ENCODE data around the gene ATXN10.

The ATXN10 gene

DNA sequence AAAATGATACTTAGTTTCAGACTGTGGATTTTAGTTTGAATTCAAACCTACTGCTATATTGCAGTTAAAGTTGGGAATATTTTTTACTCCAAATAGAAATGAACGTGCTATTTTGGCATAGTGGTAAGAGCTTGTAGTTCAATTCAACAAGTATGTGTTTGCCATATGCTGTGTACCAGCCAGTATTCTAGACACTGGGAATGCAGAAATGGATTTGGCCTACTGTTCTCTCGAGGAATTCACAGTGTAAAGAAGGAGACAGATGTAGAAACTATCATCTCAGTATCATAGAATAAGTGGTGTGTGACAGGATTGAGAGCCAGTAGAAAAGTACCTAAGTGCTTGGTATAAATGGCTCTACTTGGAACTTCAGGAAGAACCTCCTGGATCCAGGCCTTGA lies 80.4 kb downstream of the ATXN10 start:
- no peak overlapping the region for H3K9ac ChIP-seq (ENCODE audit: low read length)
- no peaks in the 10 kb centered on the region for H3K27me3 ChIP-seq (ENCODE audit: control insufficient read depth in 1 of 2, insufficient read depth in 2 of 2, low read length in 2 of 2)
- peaks cover 11% of the 10 kb centered on the region for H3K4me1 ChIP-seq (ENCODE audit: insufficient read depth, low read length)
- peaks cover 4% of the 10 kb centered on the region for H3K36me3 ChIP-seq (ENCODE audit: insufficient read depth, low read length)
- H3K4me3 ChIP-seq (ENCODE audit: low read depth in 1 of 2, low read length in 2 of 2): no peak overlapping the region
- no peak overlapping the region for H3K27ac ChIP-seq (ENCODE audit: low read depth, low read length)
- no peaks in the 10 kb centered on the region for H3K9me3 ChIP-seq (ENCODE audit: low read length)

GRCh38 chr22:45754822-45755221 lies 83.2 kb downstream of the ATXN10 start:
- H3K9me3 ChIP-seq (ENCODE audit: low read length): no peaks in the 10 kb centered on the region
- no peaks in the 10 kb centered on the region for H3K27me3 ChIP-seq (ENCODE audit: control insufficient read depth in 1 of 2, insufficient read depth in 2 of 2, low read length in 2 of 2)
- H3K36me3 ChIP-seq (ENCODE audit: insufficient read depth, low read length): no peaks in the 10 kb centered on the region
- no peak overlapping the region for H3K9ac ChIP-seq (ENCODE audit: low read length)
- H3K27ac ChIP-seq (ENCODE audit: low read depth, low read length): no peak overlapping the region
- peaks cover 30% of the 10 kb centered on the region for H3K4me1 ChIP-seq (ENCODE audit: insufficient read depth, low read length)
- H3K4me3 ChIP-seq (ENCODE audit: low read depth in 1 of 2, low read length in 2 of 2): no peak overlapping the region

GRCh38 chr22:45756558-45756957 lies 84.9 kb downstream of the ATXN10 start:
- Histone ChIP-seq H3K9ac (ENCODE audit: low read length) (no peak overlapping the region), H3K9me3 (ENCODE audit: low read length) (no peaks in the 10 kb centered on the region), H3K4me1 (ENCODE audit: insufficient read depth, low read length) (peaks cover 30% of the 10 kb centered on the region), H3K4me3 (ENCODE audit: low read depth in 1 of 2, low read length in 2 of 2) (peak overlapping the region in 1 of 2 donors; percentile 17), H3K27me3 (ENCODE audit: control insufficient read depth in 1 of 2, insufficient read depth in 2 of 2, low read length in 2 of 2) (no peaks in the 10 kb centered on the region), H3K27ac (ENCODE audit: low read depth, low read length) (peak overlapping the region; percentile 54), H3K36me3 (ENCODE audit: insufficient read depth, low read length) (no peaks in the 10 kb centered on the region)

DNA sequence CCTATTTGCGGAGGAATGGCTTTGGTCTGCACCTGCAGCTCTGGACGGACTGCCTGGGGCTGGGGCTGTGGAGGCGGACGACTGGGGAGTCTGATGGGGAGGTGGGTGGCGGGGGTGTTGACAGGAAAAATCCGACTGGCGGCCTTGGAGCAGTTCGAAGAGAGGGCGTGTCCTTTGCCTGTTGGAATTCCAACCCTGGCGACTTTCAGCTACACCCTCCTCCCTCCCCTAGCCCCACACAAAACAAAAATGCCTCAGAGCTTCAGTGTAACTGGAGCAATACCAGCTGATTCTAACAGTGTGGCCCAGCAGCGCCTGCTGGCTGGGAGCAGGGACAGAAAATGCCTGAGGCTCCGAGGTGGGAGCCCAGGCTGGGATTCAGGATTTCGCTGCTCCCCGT lies 85.4 kb downstream of the ATXN10 start:
- H3K9me3 ChIP-seq (ENCODE audit: low read length): no peaks in the 10 kb centered on the region
- no peak overlapping the region for H3K9ac ChIP-seq (ENCODE audit: low read length)
- no peaks in the 10 kb centered on the region for H3K36me3 ChIP-seq (ENCODE audit: insufficient read depth, low read length)
- H3K4me3 ChIP-seq (ENCODE audit: low read depth in 1 of 2, low read length in 2 of 2): peak overlapping the region in 1 of 2 donors; percentile 17
- peaks cover 34% of the 10 kb centered on the region for H3K4me1 ChIP-seq (ENCODE audit: insufficient read depth, low read length)
- H3K27ac ChIP-seq (ENCODE audit: low read depth, low read length): peak overlapping the region; percentile 54
- H3K27me3 ChIP-seq (ENCODE audit: control insufficient read depth in 1 of 2, insufficient read depth in 2 of 2, low read length in 2 of 2): no peaks in the 10 kb centered on the region

DNA sequence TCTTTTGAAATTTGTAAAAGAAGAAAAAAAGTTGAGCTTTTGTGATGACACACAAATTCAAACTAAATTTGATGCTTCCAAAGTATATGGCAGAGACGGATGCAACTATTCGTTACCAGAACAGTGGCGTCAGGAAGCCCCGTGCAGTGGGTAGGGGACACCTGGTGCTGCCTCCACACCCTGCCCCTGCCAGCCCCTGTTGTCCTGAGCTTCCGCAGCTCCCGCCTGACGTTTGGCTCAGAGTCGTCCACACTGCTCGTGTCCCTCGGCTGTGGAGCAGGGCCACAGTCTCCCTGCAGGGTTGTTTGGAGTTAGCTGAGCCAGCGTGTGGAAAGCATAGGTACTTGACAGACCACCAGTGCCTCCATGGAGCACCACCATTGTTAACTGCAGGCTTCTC lies 86.3 kb downstream of the ATXN10 start:
- no peak overlapping the region for H3K4me3 ChIP-seq (ENCODE audit: low read depth in 1 of 2, low read length in 2 of 2)
- H3K36me3 ChIP-seq (ENCODE audit: insufficient read depth, low read length): no peaks in the 10 kb centered on the region
- H3K4me1 ChIP-seq (ENCODE audit: insufficient read depth, low read length): peaks cover 41% of the 10 kb centered on the region
- no peaks in the 10 kb centered on the region for H3K27me3 ChIP-seq (ENCODE audit: control insufficient read depth in 1 of 2, insufficient read depth in 2 of 2, low read length in 2 of 2)
- no peaks in the 10 kb centered on the region for H3K9me3 ChIP-seq (ENCODE audit: low read length)
- peak overlapping the region; percentile 31 for H3K27ac ChIP-seq (ENCODE audit: low read depth, low read length)
- no peak overlapping the region for H3K9ac ChIP-seq (ENCODE audit: low read length)

GRCh38 chr22:45758603-45759002 lies 87.0 kb downstream of the ATXN10 start:
- H3K4me1 ChIP-seq (ENCODE audit: insufficient read depth, low read length): peaks cover 48% of the 10 kb centered on the region
- H3K27ac ChIP-seq (ENCODE audit: low read depth, low read length): peak overlapping the region; percentile 31
- no peak overlapping the region for H3K4me3 ChIP-seq (ENCODE audit: low read depth in 1 of 2, low read length in 2 of 2)
- no peaks in the 10 kb centered on the region for H3K9me3 ChIP-seq (ENCODE audit: low read length)
- H3K9ac ChIP-seq (ENCODE audit: low read length): no peak overlapping the region
- H3K36me3 ChIP-seq (ENCODE audit: insufficient read depth, low read length): no peaks in the 10 kb centered on the region
- no peaks in the 10 kb centered on the region for H3K27me3 ChIP-seq (ENCODE audit: control insufficient read depth in 1 of 2, insufficient read depth in 2 of 2, low read length in 2 of 2)

GRCh38 chr22:45760682-45761081 lies 89.0 kb downstream of the ATXN10 start:
- no peak overlapping the region for H3K27ac ChIP-seq (ENCODE audit: low read depth, low read length)
- peaks cover 50% of the 10 kb centered on the region for H3K4me1 ChIP-seq (ENCODE audit: insufficient read depth, low read length)
- H3K36me3 ChIP-seq (ENCODE audit: insufficient read depth, low read length): no peaks in the 10 kb centered on the region
- H3K9me3 ChIP-seq (ENCODE audit: low read length): no peaks in the 10 kb centered on the region
- no peak overlapping the region for H3K9ac ChIP-seq (ENCODE audit: low read length)
- H3K4me3 ChIP-seq (ENCODE audit: low read depth in 1 of 2, low read length in 2 of 2): no peak overlapping the region
- no peaks in the 10 kb centered on the region for H3K27me3 ChIP-seq (ENCODE audit: control insufficient read depth in 1 of 2, insufficient read depth in 2 of 2, low read length in 2 of 2)

DNA sequence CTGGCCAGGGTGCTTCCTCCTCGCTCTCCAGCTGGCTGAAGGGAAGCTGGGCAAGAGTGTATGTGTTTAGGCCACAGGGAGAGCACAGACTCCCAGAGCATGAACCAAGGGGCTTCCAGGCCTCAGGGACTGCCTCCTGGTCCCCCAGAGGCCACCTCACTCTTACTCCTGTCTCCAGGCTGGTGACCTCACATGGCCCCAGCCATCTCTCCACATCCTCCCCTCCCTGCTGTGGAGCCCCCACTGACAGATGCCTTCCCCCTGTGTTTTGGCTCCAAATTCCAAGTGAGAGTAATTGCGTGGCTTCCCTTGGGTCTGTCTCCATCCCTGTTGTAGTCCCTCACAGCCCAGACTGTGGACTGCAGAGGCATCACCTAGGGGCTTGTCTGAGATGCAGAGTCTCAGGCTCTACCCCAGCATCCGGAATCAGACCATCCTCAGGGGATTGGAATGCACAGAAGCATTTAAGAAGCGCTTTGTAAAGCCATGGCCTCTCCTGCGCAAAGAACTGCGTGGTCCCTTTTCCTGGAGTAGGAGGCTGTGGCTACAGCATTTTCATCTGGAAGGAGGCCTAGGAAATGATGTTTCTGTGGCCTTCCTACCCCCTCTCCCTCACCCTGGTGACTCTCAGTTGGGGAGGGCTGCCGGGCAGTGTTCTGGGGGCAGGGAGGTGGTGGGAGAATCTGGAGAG lies 91.1 kb downstream of the ATXN10 start:
- H3K9me3 ChIP-seq (ENCODE audit: low read length): no peaks in the 10 kb centered on the region
- no peaks in the 10 kb centered on the region for H3K27me3 ChIP-seq (ENCODE audit: control insufficient read depth in 1 of 2, insufficient read depth in 2 of 2, low read length in 2 of 2)
- H3K27ac ChIP-seq (ENCODE audit: low read depth, low read length): no peak overlapping the region
- H3K9ac ChIP-seq (ENCODE audit: low read length): no peak overlapping the region
- no peaks in the 10 kb centered on the region for H3K36me3 ChIP-seq (ENCODE audit: insufficient read depth, low read length)
- H3K4me3 ChIP-seq (ENCODE audit: low read depth in 1 of 2, low read length in 2 of 2): no peak overlapping the region
- H3K4me1 ChIP-seq (ENCODE audit: insufficient read depth, low read length): peaks cover 34% of the 10 kb centered on the region

- Histone ChIP-seq H3K9ac (ENCODE audit: low read length) (no peak overlapping the region), H3K4me3 (ENCODE audit: low read depth in 1 of 2, low read length in 2 of 2) (no peak overlapping the region), H3K36me3 (ENCODE audit: insufficient read depth, low read length) (no peaks in the 10 kb centered on the region), H3K27ac (ENCODE audit: low read depth, low read length) (peak overlapping the region; percentile 39), H3K9me3 (ENCODE audit: low read length) (no peaks in the 10 kb centered on the region), H3K27me3 (ENCODE audit: control insufficient read depth in 1 of 2, insufficient read depth in 2 of 2, low read length in 2 of 2) (no peaks in the 10 kb centered on the region), H3K4me1 (ENCODE audit: insufficient read depth, low read length) (peaks cover 28% of the 10 kb centered on the region)
These were observed 91.6 kb downstream of the ATXN10 start for GRCh38 chr22:45763236-45763624.

GRCh38 chr22:45768490-45768889 lies 96.9 kb downstream of the ATXN10 start:
- Histone ChIP-seq H3K4me3 (ENCODE audit: low read depth in 1 of 2, low read length in 2 of 2) (no peak overlapping the region), H3K9me3 (ENCODE audit: low read length) (no peaks in the 10 kb centered on the region), H3K27ac (ENCODE audit: low read depth, low read length) (no peak overlapping the region), H3K9ac (ENCODE audit: low read length) (no peak overlapping the region), H3K4me1 (ENCODE audit: insufficient read depth, low read length) (peaks cover 11% of the 10 kb centered on the region), H3K27me3 (ENCODE audit: control insufficient read depth in 1 of 2, insufficient read depth in 2 of 2, low read length in 2 of 2) (no peaks in the 10 kb centered on the region), H3K36me3 (ENCODE audit: insufficient read depth, low read length) (no peaks in the 10 kb centered on the region)

DNA sequence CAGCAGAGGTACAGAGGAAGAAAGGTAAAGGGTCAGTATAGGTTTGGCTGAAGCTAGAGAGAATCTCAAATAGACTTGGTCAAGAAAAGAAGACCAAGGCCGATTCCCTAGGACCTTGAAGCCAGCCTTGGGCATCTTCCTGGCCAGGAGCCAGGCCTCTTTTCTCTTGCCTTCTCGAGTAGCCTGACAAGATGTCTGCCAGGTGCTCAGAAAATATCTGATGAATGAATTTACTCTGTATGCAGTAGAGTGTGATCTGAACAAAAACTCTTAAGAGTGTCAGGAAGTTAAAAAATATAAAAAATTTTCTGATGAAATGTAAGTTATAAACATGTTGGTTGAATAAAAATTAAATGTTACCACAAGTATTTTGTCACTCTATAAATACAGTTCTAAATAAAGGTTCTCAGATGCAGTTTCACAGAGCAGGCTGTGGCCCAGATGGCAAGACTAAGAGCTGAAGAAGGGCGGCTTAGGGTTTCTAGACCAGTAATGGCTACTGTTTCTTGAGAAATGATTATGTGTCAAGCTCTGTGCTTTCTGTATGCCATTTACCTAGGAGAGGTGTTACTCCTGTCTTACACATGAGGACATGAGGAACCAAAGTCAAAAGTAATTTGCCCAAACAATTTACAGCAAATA lies 98.1 kb downstream of the ATXN10 start:
- no peaks in the 10 kb centered on the region for H3K9me3 ChIP-seq (ENCODE audit: low read length)
- no peak overlapping the region for H3K4me3 ChIP-seq (ENCODE audit: low read depth in 1 of 2, low read length in 2 of 2)
- no peaks in the 10 kb centered on the region for H3K27me3 ChIP-seq (ENCODE audit: control insufficient read depth in 1 of 2, insufficient read depth in 2 of 2, low read length in 2 of 2)
- H3K9ac ChIP-seq (ENCODE audit: low read length): no peak overlapping the region
- no peaks in the 10 kb centered on the region for H3K36me3 ChIP-seq (ENCODE audit: insufficient read depth, low read length)
- peaks cover 8% of the 10 kb centered on the region for H3K4me1 ChIP-seq (ENCODE audit: insufficient read depth, low read length)
- H3K27ac ChIP-seq (ENCODE audit: low read depth, low read length): no peak overlapping the region

- peaks cover 8% of the 10 kb centered on the region for H3K4me1 ChIP-seq (ENCODE audit: insufficient read depth, low read length)
- no peaks in the 10 kb centered on the region for H3K36me3 ChIP-seq (ENCODE audit: insufficient read depth, low read length)
- no peaks in the 10 kb centered on the region for H3K27me3 ChIP-seq (ENCODE audit: control insufficient read depth in 1 of 2, insufficient read depth in 2 of 2, low read length in 2 of 2)
- no peak overlapping the region for H3K9ac ChIP-seq (ENCODE audit: low read length)
- no peak overlapping the region for H3K27ac ChIP-seq (ENCODE audit: low read depth, low read length)
- no peak overlapping the region for H3K4me3 ChIP-seq (ENCODE audit: low read depth in 1 of 2, low read length in 2 of 2)
- no peaks in the 10 kb centered on the region for H3K9me3 ChIP-seq (ENCODE audit: low read length)
These were observed 98.9 kb downstream of the ATXN10 start for GRCh38 chr22:45770506-45770905.
